GM18861 (cell line): ENCODE measurements around the gene TMEM217.

ENCODE experiments used
- ATAC-seq: cut with Tn5 transposase; IDR thresholded peaks from one replicate; pipeline ENCODE4 v1.9.1; 2021; ENCODE audit not compliant: unreplicated experiment

TMEM217 gene

GRCh38 chr6:37170273-37171200, 87.4 kb downstream of the TMEM217 start:
- peak; percentile 24 for ATAC-seq

GRCh38 chr6:37169496-37170272, 88.3 kb downstream of the TMEM217 start, which contains the start of gene PIM1:
PIM1 (plus strand) TSS chr6:37170152; CDS start chr6:37170576, 424 bp downstream.
- ATAC-seq, result peak; percentile 38

- no peak for ATAC-seq
Observed at GRCh38 chr6:37168811-37169495, 89.0 kb downstream of the TMEM217 start.

GRCh38 chr6:37168163-37168758, 89.7 kb downstream of the TMEM217 start:
- no peak for ATAC-seq

GRCh38 chr6:37162740-37163139, 95.2 kb downstream of the TMEM217 start:
- ATAC-seq, result no peak
